GM23248 (cell line): Measurements from ENCODE around the gene RASGEF1B. TPM values are rescaled to one million over a fixed set of nuclear protein-coding genes. Genes with fewer than 3 reads are reported as not detected.

ENCODE experiments used
- DNase-seq: peaks from one replicate; pipeline ENCODE4 v3.0.0-alpha.2; 2015
- H2AFZ ChIP-seq: fragments of 200-600 bp; sonication (generic); 2 replicates; pipeline ENCODE4 v1.6.1; 2016; ENCODE audit warnings: antibody characterized with exemption
- H3F3A ChIP-seq: fragments of 200-600 bp; sonication (generic); 2 replicates; pipeline ENCODE4 v1.6.1; 2016; ENCODE audit warnings: mild to moderate bottlenecking, antibody characterized with exemption, mixed run types; ENCODE audit not compliant: insufficient read depth
- H3K27ac ChIP-seq: fragments of 200-600 bp; sonication (generic); 2 replicates; pipeline ENCODE4 v1.5.1; 2016; ENCODE audit warnings: mild to moderate bottlenecking
- H3K27me3 ChIP-seq: fragments of 200-600 bp; sonication (generic); replicated peaks from 2 replicates; pipeline ENCODE4 v1.6.1; 2016; ENCODE audit warnings: mild to moderate bottlenecking; ENCODE audit not compliant: insufficient read depth
- H3K36me3 ChIP-seq: fragments of 200-600 bp; sonication (generic); 2 replicates; pipeline ENCODE4 v1.6.1; 2016; ENCODE audit warnings: low read depth, mild to moderate bottlenecking
- H3K4me1 ChIP-seq: fragments of 200-600 bp; sonication (generic); 2 replicates; pipeline ENCODE4 v1.6.1; 2016; ENCODE audit warnings: mild to moderate bottlenecking; ENCODE audit not compliant: insufficient read depth
- H3K4me2 ChIP-seq: fragments of 200-600 bp; sonication (generic); one replicate; pipeline ENCODE4 v1.6.1; 2016; ENCODE audit warnings: mild to moderate bottlenecking; ENCODE audit not compliant: unreplicated experiment
- H3K4me3 ChIP-seq: fragments of 200-600 bp; sonication (generic); 2 replicates; pipeline ENCODE4 v1.5.1; 2016; ENCODE audit warnings: mild to moderate bottlenecking
- H3K79me2 ChIP-seq: fragments of 200-600 bp; sonication (generic); 2 replicates; pipeline ENCODE4 v1.6.1; 2016; ENCODE audit warnings: mild to moderate bottlenecking; ENCODE audit not compliant: insufficient read depth
- H3K9ac ChIP-seq: fragments of 200-600 bp; sonication (generic); 2 replicates; pipeline ENCODE4 v1.6.1; 2016; ENCODE audit warnings: mild to moderate bottlenecking
- H3K9me2 ChIP-seq: fragments of 200-600 bp; sonication (generic); 2 replicates; pipeline ENCODE4 v1.6.1; 2016; ENCODE audit warnings: mixed run types, mild to moderate bottlenecking, moderate library complexity; ENCODE audit not compliant: insufficient read depth
- H3K9me3 ChIP-seq: fragments of 200-600 bp; sonication (generic); one replicate; pipeline ENCODE4 v1.6.1; 2017; ENCODE audit warnings: low read depth
- H4K20me1 ChIP-seq: fragments of 200-600 bp; sonication (generic); 2 replicates; pipeline ENCODE4 v1.6.0; 2016; ENCODE audit not compliant: insufficient read depth
- EZH2 ChIP-seq: fragments of 200-600 bp; sonication (generic); IDR thresholded peaks from 2 replicates; pipeline ENCODE4 v1.6.1; 2018; ENCODE audit warnings: antibody characterized with exemption, mild to moderate bottlenecking; ENCODE audit not compliant: insufficient read depth, poor library complexity, severe bottlenecking
- EZH2phosphoT487 ChIP-seq: fragments of 200-600 bp; sonication (generic); IDR thresholded peaks from 2 replicates; pipeline ENCODE4 v1.6.1; 2018; ENCODE audit warnings: antibody characterized with exemption, moderate library complexity, mild to moderate bottlenecking, low read depth; ENCODE audit not compliant: insufficient read depth
- WGBS, 2 experiments: methylation state at CpG; one replicate each; pipeline ENCODE4 v1.1.6; 2015 to 2017; ENCODE audit warnings: low lambda C conversion rate in 2 of 2, low coverage in 1 of 2; ENCODE audit errors: missing lambda C conversion rate in 2 of 2; 5-methylcytosine and 5-hydroxymethylcytosine counted together
- in situ Hi-C: fragments of 300-500 bp; cut with MboI; formaldehyde crosslinking; loops from 2 replicates; pipeline ENCODE4 v1.15.0; 2020
- polyA plus RNA-seq: library from polyadenylated mRNA; unstranded; fragments of >200 nt; fragmentation: Nextera tagmentation; extraction: Ambion mirVana; gene quantifications from 2 replicates; pipeline ENCODE4 v1.2.1, GENCODE V29; 2016
- total RNA-seq: library from RNA; depleted of rRNA; stranded (reverse); fragments of >200 nt; shearing (Covaris generic); gene quantifications from 2 replicates; pipeline ENCODE4 v1.2.3, GENCODE V29; 2014

Gene RASGEF1B
- total and polyA plus RNA-seq, 2 experiments from 2014 or later = 0.09 TPM; not detected in 1

GRCh38 chr4:81506731-81507130 lies 35.0 kb upstream of the RASGEF1B start:
- in situ Hi-C loops = no loop called here
- no peaks in the 10 kb centered on the region for H3K79me2 ChIP-seq
- H3K9me3 ChIP-seq = no peaks in the 10 kb centered on the region
- H4K20me1 ChIP-seq = no peaks in the 10 kb centered on the region
- H3K36me3 ChIP-seq = no peaks in the 10 kb centered on the region
- no peaks in the 10 kb centered on the region for H3K9me2 ChIP-seq
- TF ChIP-seq EZH2 (no peak), EZH2phosphoT487 (no peak)
- H2AFZ ChIP-seq = no peak overlapping the region
- no peak for DNase-seq
- H3K27me3 ChIP-seq = peaks cover 3% of the 10 kb centered on the region
- H3K4me1 ChIP-seq = no peaks in the 10 kb centered on the region
- H3K4me3 ChIP-seq = no peak overlapping the region
- WGBS, 2 experiments = 46 to 64% methylated on average over 2 of the region's 2 CpGs
- H3K9ac ChIP-seq = no peak overlapping the region
- H3K27ac ChIP-seq = no peak overlapping the region
- no peak overlapping the region for H3K4me2 ChIP-seq
- no peaks in the 10 kb centered on the region for H3F3A ChIP-seq

- H3K27ac ChIP-seq = no peak overlapping the region
- TF ChIP-seq EZH2 = no peak
- TF ChIP-seq EZH2phosphoT487 = no peak
- WGBS, 2 experiments = 55 to 60% methylated on average over 2 of the region's 2 CpGs
- DNase-seq = no peak
- no peaks in the 10 kb centered on the region for H3K9me2 ChIP-seq
- peaks cover 5% of the 10 kb centered on the region for H3K27me3 ChIP-seq
- H4K20me1 ChIP-seq = no peaks in the 10 kb centered on the region
- H3K9ac ChIP-seq = no peak overlapping the region
- H3K4me1 ChIP-seq = no peaks in the 10 kb centered on the region
- no peaks in the 10 kb centered on the region for H3F3A ChIP-seq
- no peaks in the 10 kb centered on the region for H3K79me2 ChIP-seq
- H3K36me3 ChIP-seq = no peaks in the 10 kb centered on the region
- H2AFZ ChIP-seq = peak overlapping the region; percentile 41; the same call in 1 of the 2 replicates
- no peak overlapping the region for H3K4me2 ChIP-seq
- in situ Hi-C loops = no loop called here
- H3K4me3 ChIP-seq = no peak overlapping the region; the same call in 1 of the 2 replicates
- H3K9me3 ChIP-seq = no peaks in the 10 kb centered on the region
Observed at GRCh38 chr4:81505726-81506125, 34.0 kb upstream of the RASGEF1B start.

- Histone ChIP-seq H3K27me3 (peaks cover 5% of the 10 kb centered on the region), H3K79me2 (no peaks in the 10 kb centered on the region), H4K20me1 (no peaks in the 10 kb centered on the region), H3K9me2 (no peaks in the 10 kb centered on the region), H3K4me3 (peak overlapping the region; percentile 34), H3K36me3 (no peaks in the 10 kb centered on the region), H3K9ac (no peak overlapping the region), H2AFZ (peak overlapping the region; percentile 41), H3K27ac (no peak overlapping the region), H3F3A (no peaks in the 10 kb centered on the region), H3K4me2 (peak overlapping the region; percentile 21), H3K9me3 (no peaks in the 10 kb centered on the region), H3K4me1 (no peaks in the 10 kb centered on the region)
- in situ Hi-C loops = no loop called here
- TF ChIP-seq EZH2phosphoT487 (no peak), EZH2 (no peak)
- peak; percentile 50 for DNase-seq
- WGBS, 2 experiments = 2 to 3% methylated on average over 8 of the region's 8 CpGs
Observed at GRCh38 chr4:81505004-81505598, 33.4 kb upstream of the RASGEF1B start.

- H4K20me1 ChIP-seq = no peaks in the 10 kb centered on the region
- no peaks in the 10 kb centered on the region for H3K9me3 ChIP-seq
- H3K9ac ChIP-seq = no peak overlapping the region
- no peaks in the 10 kb centered on the region for H3K9me2 ChIP-seq
- no peak overlapping the region for H3K27ac ChIP-seq
- no peaks in the 10 kb centered on the region for H3F3A ChIP-seq
- H2AFZ ChIP-seq = no peak overlapping the region
- TF ChIP-seq EZH2 (no peak), EZH2phosphoT487 (no peak)
- H3K27me3 ChIP-seq = peaks cover 5% of the 10 kb centered on the region
- no peak overlapping the region for H3K4me3 ChIP-seq
- H3K4me2 ChIP-seq = no peak overlapping the region
- 58 to 68% methylated on average over 6 of the region's 6 CpGs for WGBS, 2 experiments
- no peaks in the 10 kb centered on the region for H3K79me2 ChIP-seq
- in situ Hi-C loops = no loop called here
- DNase-seq = no peak
- H3K36me3 ChIP-seq = no peaks in the 10 kb centered on the region
- no peaks in the 10 kb centered on the region for H3K4me1 ChIP-seq
Observed at GRCh38 chr4:81504112-81505003, 32.7 kb upstream of the RASGEF1B start.
